OCI-M1 (cell line): Measurements from ENCODE around the gene CNNM4.
A peak's percentile ranks its signal among the peaks of the same experiment; 100 is the strongest.

Experiments used
- DNase-seq: peaks from one replicate; lab custom pipeline; 2025; lab: John Stamatoyannopoulos, UW

Gene CNNM4

GRCh38 chr2:96832408-96832753 is 71.7 kb downstream of the CNNM4 start:
- DNase-seq = no peak

- DNase-seq = no peak
Observed at GRCh38 chr2:96832754-96833507, 72.2 kb downstream of the CNNM4 start.

GRCh38 chr2:96835830-96836229 is 75.1 kb downstream of the CNNM4 start:
- DNase-seq = no peak

GRCh38 chr2:96837575-96837974 is 76.9 kb downstream of the CNNM4 start:
- DNase-seq = no peak

- no peak for DNase-seq
Observed at GRCh38 chr2:96838345-96839292, 77.9 kb downstream of the CNNM4 start.

GRCh38 chr2:96839293-96839874 is 78.7 kb downstream of the CNNM4 start:
- DNase-seq = no peak

- no peak for DNase-seq
Observed at GRCh38 chr2:96839875-96840850, 79.5 kb downstream of the CNNM4 start.

GRCh38 chr2:96841701-96842495 is 81.2 kb downstream of the CNNM4 start:
- no peak for DNase-seq

GRCh38 chr2:96842600-96842999 is 81.9 kb downstream of the CNNM4 start:
- DNase-seq = no peak

GRCh38 chr2:96843538-96844268 is 83.0 kb downstream of the CNNM4 start, which contains the start of gene ANKRD23:
Gene ANKRD23, minus strand, starts transcription at chr2:96844021. Its CDS starts 29 bp downstream, at chr2:96843992.
- DNase-seq = no peak

- DNase-seq = no peak
Observed at GRCh38 chr2:96844405-96844808, 83.7 kb downstream of the CNNM4 start.

GRCh38 chr2:96846825-96847224 is 86.1 kb downstream of the CNNM4 start:
- no peak for DNase-seq

GRCh38 chr2:96847586-96847985 is 86.9 kb downstream of the CNNM4 start:
- DNase-seq = no peak

- DNase-seq = no peak
Observed at GRCh38 chr2:96848264-96848663, 87.6 kb downstream of the CNNM4 start.

GRCh38 chr2:96852667-96853066 is 92.0 kb downstream of the CNNM4 start:
- DNase-seq = no peak

- no peak for DNase-seq
Observed at GRCh38 chr2:96853321-96853720, 92.6 kb downstream of the CNNM4 start.

GRCh38 chr2:96856776-96857666 is 96.3 kb downstream of the CNNM4 start:
- DNase-seq = peak; percentile 49

GRCh38 chr2:96857667-96858372 is 97.1 kb downstream of the CNNM4 start, which contains the start of gene ANKRD39:
Gene ANKRD39, minus strand, starts transcription at chr2:96858016. Its CDS starts 29 bp downstream, at chr2:96857987.
- DNase-seq = peak; percentile 99
